C4-2B (cell line): ENCODE measurements around the gene GDF7.

ENCODE experiments used
- CTCF ChIP-seq: fragments of 450-650 bp; conservative IDR thresholded peaks from 2 replicates; pipeline ENCODE4 v1.5.1; 2017; ENCODE audit warnings: mild to moderate bottlenecking
- ZFX ChIP-seq: fragments of 450-650 bp; IDR thresholded peaks from 2 replicates; pipeline ENCODE4 v1.6.1; 2017

DNA sequence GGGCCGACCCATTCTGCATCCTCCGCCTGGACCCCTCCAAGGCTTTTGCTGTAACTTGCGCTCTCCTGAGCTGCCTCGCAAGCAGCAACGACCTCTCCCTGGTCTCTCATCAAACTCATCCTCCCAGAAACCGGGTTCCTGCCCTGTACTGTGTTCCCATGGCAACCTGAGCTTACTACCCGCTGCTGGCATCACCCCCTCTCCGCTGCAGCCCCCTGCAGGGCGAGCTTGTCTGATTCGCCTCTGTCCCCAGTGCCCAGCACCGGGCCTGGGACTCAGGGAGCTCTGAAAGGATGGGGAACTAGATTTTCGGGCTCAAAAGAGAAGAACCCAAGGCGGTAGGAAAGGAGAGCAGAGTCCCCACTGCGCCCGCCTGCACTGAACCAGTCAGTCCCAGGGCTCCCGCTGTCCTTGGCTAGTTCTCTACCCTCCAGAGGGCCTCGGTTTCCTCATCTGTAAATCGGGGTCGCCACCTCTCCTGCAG lies 16.5 kb upstream of the GDF7 start:
- no peak for TF ChIP-seq CTCF
- TF ChIP-seq ZFX: no peak
